ENCODE results near the gene INHBC. TPM values are rescaled to one million over a fixed set of nuclear protein-coding genes. Genes with fewer than 3 reads are reported as not detected.
"Not testable (repeated sequence)": the region's sequence is repeated elsewhere in the genome, so short reads cannot be mapped to it uniquely, and the experiment has no call there.

INHBC gene
- total RNA-seq, 1 experiment from 2014 or later, result 0.13 TPM

GRCh38 chr12:57485695-57486094 is 51.1 kb downstream of the INHBC start:
- no peak for DNase-seq (ENCODE audit: low read depth)

- DNase-seq (ENCODE audit: low read depth), result no peak
These were observed 52.5 kb downstream of the INHBC start for GRCh38 chr12:57487055-57487596.

GRCh38 chr12:57487597-57488401 is 53.2 kb downstream of the INHBC start, which contains the start of gene MARS1:
Gene MARS1, plus strand, starts transcription at chr12:57488068. Its CDS starts 23 bp downstream, at chr12:57488091.
- peak; percentile 97 for DNase-seq (ENCODE audit: low read depth)

- DNase-seq (ENCODE audit: low read depth), result no peak
These were observed 54.0 kb downstream of the INHBC start for GRCh38 chr12:57488402-57489156.

- DNase-seq (ENCODE audit: low read depth), result peak; percentile 50
These were observed 54.6 kb downstream of the INHBC start for GRCh38 chr12:57489157-57489641.

- DNase-seq (ENCODE audit: low read depth), result no peak
These were observed 55.5 kb downstream of the INHBC start for GRCh38 chr12:57490126-57490525.

GRCh38 chr12:57491393-57492280 is 57.1 kb downstream of the INHBC start:
- DNase-seq (ENCODE audit: low read depth), result no peak

- not testable (repeated sequence) for DNase-seq (ENCODE audit: low read depth)
These were observed 60.6 kb downstream of the INHBC start for GRCh38 chr12:57495051-57495701.

GRCh38 chr12:57496822-57497221 is 62.2 kb downstream of the INHBC start:
- no peak for DNase-seq (ENCODE audit: low read depth)

- no peak for DNase-seq (ENCODE audit: low read depth)
These were observed 62.9 kb downstream of the INHBC start for GRCh38 chr12:57497223-57498131.

- DNase-seq (ENCODE audit: low read depth), result no peak
These were observed 63.5 kb downstream of the INHBC start for GRCh38 chr12:57498132-57498502.

- no peak for DNase-seq (ENCODE audit: low read depth)
These were observed 64.0 kb downstream of the INHBC start for GRCh38 chr12:57498571-57498970.

- DNase-seq (ENCODE audit: low read depth), result no peak
These were observed 65.6 kb downstream of the INHBC start for GRCh38 chr12:57500213-57500612.

Small RNA genes lying within 50 kb of the gene (small RNA-seq; reads per million reads assigned to genes)
- gene RNU6-879P, result not detected

Other genes with a start within 250 kb of the INHBC start
- 11.9 and 17.1 TPM in 2 replicates for gene NXPH4, start 218.0 kb upstream of the INHBC start, total RNA-seq (2014; rRNA removed; shearing (Covaris generic))
- 263 and 293 TPM in 2 replicates for gene SHMT2, start 205.1 kb upstream of the INHBC start, total RNA-seq (2014; rRNA removed; shearing (Covaris generic))
- gene STAC3, start 183.6 kb upstream of the INHBC start, total RNA-seq (2014; rRNA removed; shearing (Covaris generic)), result 0.10 and 0.27 TPM in 2 replicates
- 7.4 and 13.0 TPM in 2 replicates for gene R3HDM2, start 3.7 kb upstream of the INHBC start, total RNA-seq (2014; rRNA removed; shearing (Covaris generic))
- 1.4 and 2.1 TPM in 2 replicates for gene INHBE, start 20.5 kb downstream of the INHBC start, total RNA-seq (2014; rRNA removed; shearing (Covaris generic))
- 0.60 and 4.0 TPM in 2 replicates for gene GLI1, start 25.0 kb downstream of the INHBC start, total RNA-seq (2014; rRNA removed; shearing (Covaris generic))
- 2.2 and 3.3 TPM in 2 replicates for gene ARHGAP9, start 45.1 kb downstream of the INHBC start, total RNA-seq (2014; rRNA removed; shearing (Covaris generic))
- gene MARS1, start 53.3 kb downstream of the INHBC start, total RNA-seq (2014; rRNA removed; shearing (Covaris generic)), result 282 and 304 TPM in 2 replicates
- 11.8 and 12.7 TPM in 2 replicates for gene DDIT3, start 85.7 kb downstream of the INHBC start, total RNA-seq (2014; rRNA removed; shearing (Covaris generic))
- gene MBD6, start 88.0 kb downstream of the INHBC start, total RNA-seq (2014; rRNA removed; shearing (Covaris generic)), result 4.9 and 9.5 TPM in 2 replicates
- 79.5 and 87.1 TPM in 2 replicates for gene DCTN2, start 112.4 kb downstream of the INHBC start, total RNA-seq (2014; rRNA removed; shearing (Covaris generic))
- gene KIF5A, start 115.3 kb downstream of the INHBC start, total RNA-seq (2014; rRNA removed; shearing (Covaris generic)), result not detected in 2 replicates
- 21.3 and 27.5 TPM in 2 replicates for gene PIP4K2C, start 156.4 kb downstream of the INHBC start, total RNA-seq (2014; rRNA removed; shearing (Covaris generic))
- gene DTX3, start 170.0 kb downstream of the INHBC start, total RNA-seq (2014; rRNA removed; shearing (Covaris generic)), result 11.3 and 16.7 TPM in 2 replicates
- gene ARHGEF25, start 176.7 kb downstream of the INHBC start, total RNA-seq (2014; rRNA removed; shearing (Covaris generic)), result 5.7 and 6.0 TPM in 2 replicates
- gene B4GALNT1, start 198.4 kb downstream of the INHBC start, total RNA-seq (2014; rRNA removed; shearing (Covaris generic)), result 23.6 and 34.1 TPM in 2 replicates